Astrocyte (in vitro differentiated cells and primary cell): ENCODE measurements around the gene ST6GALNAC3. TPM values are rescaled to one million over a fixed set of nuclear protein-coding genes. Genes with fewer than 3 reads are reported as not detected.

Experiments
- DNase-seq: peaks from one replicate; pipeline ENCODE4 v3.0.0-alpha.2; 2010; ENCODE audit warnings: low read depth
- FAIRE-seq: peaks from 2 replicates; lab custom pipeline; 2011; peaks lifted over from hg19 to GRCh38; lab: Jason Lieb, UNC
- H2AFZ ChIP-seq: 2 replicates; pipeline ENCODE4 v1.6.0; 2012; ENCODE audit warnings: low read depth, low read length, inconsistent platforms
- H3K27ac ChIP-seq: 2 replicates; pipeline ENCODE4 v1.5.1; 2011; ENCODE audit warnings: low read depth, low read length, inconsistent platforms
- H3K27me3 ChIP-seq: 2 replicates; pipeline ENCODE4 v1.6.0; 2011; ENCODE audit warnings: low read length, inconsistent platforms; ENCODE audit not compliant: insufficient read depth
- H3K36me3 ChIP-seq: 2 replicates; pipeline ENCODE4 v1.5.1; 2011; ENCODE audit warnings: low read length, inconsistent platforms; ENCODE audit not compliant: insufficient read depth
- H3K4me1 ChIP-seq: 2 replicates; pipeline ENCODE4 v1.5.1; 2011; ENCODE audit warnings: low read length, inconsistent platforms; ENCODE audit not compliant: insufficient read depth
- H3K4me2 ChIP-seq: 2 replicates; pipeline ENCODE4 v1.6.0; 2012; ENCODE audit warnings: low read length, inconsistent platforms
- H3K4me3 ChIP-seq: 2 replicates; pipeline ENCODE4 v1.5.1; 2011; ENCODE audit warnings: low read depth, mild to moderate bottlenecking, low read length, inconsistent platforms; ENCODE audit not compliant: insufficient read depth
- H3K79me2 ChIP-seq: 2 replicates; pipeline ENCODE4 v1.6.0; 2012; ENCODE audit warnings: mild to moderate bottlenecking, low read length, inconsistent platforms; ENCODE audit not compliant: insufficient read depth
- H3K9ac ChIP-seq: 2 replicates; pipeline ENCODE4 v1.6.0; 2012; ENCODE audit warnings: mild to moderate bottlenecking, low read length, inconsistent platforms
- H3K9me3 ChIP-seq: 2 replicates; pipeline ENCODE4 v1.5.1; 2012; ENCODE audit warnings: low read depth, mild to moderate bottlenecking, low read length, inconsistent platforms; ENCODE audit not compliant: insufficient read depth
- H4K20me1 ChIP-seq: 2 replicates; pipeline ENCODE4 v1.6.0; 2012; ENCODE audit warnings: low read length, inconsistent platforms; ENCODE audit not compliant: insufficient read depth
- H3K27ac Mint-ChIP-seq: one replicate; pipeline ENCODE4 v1.8.0; 2021; ENCODE audit warnings: mild to moderate bottlenecking, mixed read lengths; ENCODE audit not compliant: unreplicated experiment
- H3K27me3 Mint-ChIP-seq: one replicate; pipeline ENCODE4 v1.8.0; 2021; ENCODE audit warnings: low read depth, mixed read lengths; ENCODE audit not compliant: unreplicated experiment
- H3K36me3 Mint-ChIP-seq: one replicate; pipeline ENCODE4 v1.8.0; 2021; ENCODE audit warnings: low read depth, mixed read lengths; ENCODE audit not compliant: unreplicated experiment
- H3K4me1 Mint-ChIP-seq: one replicate; pipeline ENCODE4 v1.8.0; 2021; ENCODE audit warnings: low read depth, mixed read lengths; ENCODE audit not compliant: unreplicated experiment
- H3K4me3 Mint-ChIP-seq: one replicate; pipeline ENCODE4 v1.8.0; 2021; ENCODE audit warnings: mild to moderate bottlenecking, moderate library complexity, mixed read lengths; ENCODE audit not compliant: unreplicated experiment
- H3K9me3 Mint-ChIP-seq: one replicate; pipeline ENCODE4 v1.8.0; 2021; ENCODE audit warnings: mild to moderate bottlenecking, mixed read lengths; ENCODE audit not compliant: unreplicated experiment
- CTCF ChIP-seq: IDR thresholded peaks from 2 replicates; pipeline ENCODE4 v1.5.1; 2011; ENCODE audit warnings: low read depth, mild to moderate bottlenecking, inconsistent platforms, low read length, moderate library complexity; ENCODE audit not compliant: insufficient read depth
- EZH2 ChIP-seq: IDR thresholded peaks from 2 replicates; pipeline ENCODE4 v1.6.1; 2012; ENCODE audit warnings: mild to moderate bottlenecking, low read length, inconsistent platforms; ENCODE audit not compliant: insufficient read depth
- total RNA-seq: library from RNA; stranded (reverse); gene quantifications from 2 replicates; pipeline ENCODE4 v1.2.1, GENCODE V29; 2021

Gene ST6GALNAC3
- total RNA-seq, 1 donor from 2014 or later: 3.2 TPM

DNA sequence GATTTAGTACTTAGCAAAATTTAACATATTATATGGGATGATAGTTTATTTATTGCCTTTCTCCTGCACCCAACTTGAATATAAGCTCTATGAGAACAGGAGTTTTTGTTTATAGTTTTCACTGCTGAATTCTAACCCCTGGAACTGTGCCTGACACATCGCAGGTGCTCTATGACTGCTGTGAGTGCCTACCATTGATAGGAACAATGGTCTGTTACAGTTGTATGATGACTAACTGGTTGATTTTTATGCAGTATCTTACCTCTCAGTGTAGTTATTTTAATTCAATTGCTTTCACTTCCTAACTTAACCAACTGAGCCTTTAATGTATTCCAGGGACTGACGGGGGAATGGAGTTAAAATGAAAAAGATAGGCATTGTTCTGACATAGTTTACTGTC, 336.0 kb downstream of the ST6GALNAC3 start:
- Histone ChIP-seq H3K4me3 (no peak overlapping the region), H3K27me3 (no peaks in the 10 kb centered on the region), H3K4me2 (no peak overlapping the region), H4K20me1 (no peaks in the 10 kb centered on the region), H2AFZ (no peak overlapping the region), H3K36me3 (no peaks in the 10 kb centered on the region), H3K27ac (no peak overlapping the region), H3K79me2 (no peaks in the 10 kb centered on the region), H3K9ac (no peak overlapping the region), H3K9me3 (no peaks in the 10 kb centered on the region), H3K4me1 (no peaks in the 10 kb centered on the region)
- Mint-ChIP-seq H3K27ac (no peak overlapping the region), H3K4me1 (no peaks in the 10 kb centered on the region), H3K4me3 (no peak overlapping the region), H3K36me3 (no peaks in the 10 kb centered on the region), H3K9me3 (no peaks in the 10 kb centered on the region), H3K27me3 (no peaks in the 10 kb centered on the region)
- FAIRE-seq (no peak), DNase-seq (no peak)
- TF ChIP-seq EZH2 (no peak), CTCF (no peak)

GRCh38 chr1:76418531-76418930, 344.0 kb downstream of the ST6GALNAC3 start:
- Histone ChIP-seq H3K27me3 (no peaks in the 10 kb centered on the region), H3K36me3 (no peaks in the 10 kb centered on the region), H4K20me1 (no peaks in the 10 kb centered on the region), H3K9me3 (no peaks in the 10 kb centered on the region), H2AFZ (no peak overlapping the region), H3K27ac (no peak overlapping the region), H3K4me3 (no peak overlapping the region), H3K4me1 (no peaks in the 10 kb centered on the region), H3K79me2 (no peaks in the 10 kb centered on the region), H3K4me2 (no peak overlapping the region), H3K9ac (no peak overlapping the region)
- no peaks in the 10 kb centered on the region for H3K36me3 Mint-ChIP-seq
- TF ChIP-seq EZH2 (no peak), CTCF (no peak)
- H3K27me3 Mint-ChIP-seq: no peaks in the 10 kb centered on the region
- H3K27ac Mint-ChIP-seq: no peak overlapping the region
- no peak for DNase-seq
- FAIRE-seq: no peak
- H3K9me3 Mint-ChIP-seq: no peaks in the 10 kb centered on the region
- H3K4me3 Mint-ChIP-seq: no peak overlapping the region
- no peaks in the 10 kb centered on the region for H3K4me1 Mint-ChIP-seq

GRCh38 chr1:76419603-76420002, 345.1 kb downstream of the ST6GALNAC3 start:
- DNase-seq: no peak
- FAIRE-seq: no peak
- Mint-ChIP-seq H3K27me3 (peaks cover 2% of the 10 kb centered on the region), H3K27ac (no peak overlapping the region), H3K36me3 (no peaks in the 10 kb centered on the region), H3K9me3 (no peaks in the 10 kb centered on the region), H3K4me1 (no peaks in the 10 kb centered on the region), H3K4me3 (no peak overlapping the region)
- Histone ChIP-seq H2AFZ (no peak overlapping the region), H3K9me3 (no peaks in the 10 kb centered on the region), H3K79me2 (no peaks in the 10 kb centered on the region), H3K4me3 (no peak overlapping the region), H3K9ac (no peak overlapping the region), H3K4me2 (no peak overlapping the region), H3K4me1 (no peaks in the 10 kb centered on the region), H3K36me3 (no peaks in the 10 kb centered on the region), H4K20me1 (no peaks in the 10 kb centered on the region), H3K27ac (no peak overlapping the region), H3K27me3 (no peaks in the 10 kb centered on the region)
- TF ChIP-seq EZH2: no peak
- TF ChIP-seq CTCF: no peak
